H1 (cell line): ENCODE data around the gene LRRC30. TPM values are rescaled to one million over a fixed set of nuclear protein-coding genes. Genes with fewer than 3 reads are reported as not detected.

Experiments
- CTCF ChIA-PET: fragments of 300-600 bp; sonication (Branson Sonifier 250); formaldehyde crosslinking; loops from one replicate; lab custom pipeline; 2021; ENCODE audit not compliant: partially characterized antibody; lab: Charles Lee
- POLR2A ChIA-PET: fragments of 300-600 bp; sonication (Branson Sonifier 250); formaldehyde crosslinking; loops from one replicate; lab custom pipeline; 2021; ENCODE audit warnings: inconsistent platforms; ENCODE audit not compliant: partially characterized antibody; lab: Charles Lee
- DNase-seq, 2 experiments: peaks; one replicate each; pipeline versions ENCODE4 v3.0.0 to v3.0.0-alpha.2; 2010 to 2022; ENCODE audit warnings: low spot score in 2 of 2, low read depth in 1 of 2, mixed read lengths in 1 of 2
- FAIRE-seq: peaks from 2 replicates; lab custom pipeline; 2011; peaks lifted over from hg19 to GRCh38; lab: Jason Lieb, UNC
- H2AFZ ChIP-seq: 2 replicates; pipeline ENCODE4 v1.8.1; 2012; ENCODE audit warnings: low read length, inconsistent platforms
- H2AK5ac ChIP-seq: 2 replicates; pipeline ENCODE4 v1.6.1; 2013; ENCODE audit warnings: low read depth, low read length
- H2BK120ac ChIP-seq: replicated peaks from 2 replicates; pipeline ENCODE3; 2013; ENCODE audit warnings: low read depth, low read length, inconsistent platforms
- H2BK12ac ChIP-seq: 2 replicates; pipeline ENCODE4 v1.6.1; 2013; ENCODE audit warnings: low read depth, low read length
- H2BK15ac ChIP-seq: 2 replicates; pipeline ENCODE4 v1.6.1; 2013; ENCODE audit warnings: low read length
- H2BK20ac ChIP-seq: 2 replicates; pipeline ENCODE4 v1.6.1; 2013; ENCODE audit warnings: low read length
- H2BK5ac ChIP-seq: 2 replicates; pipeline ENCODE4 v1.6.1; 2013; ENCODE audit warnings: low read depth, low read length
- H3K14ac ChIP-seq: 2 replicates; pipeline ENCODE4 v1.6.1; 2013; ENCODE audit warnings: inconsistent platforms; ENCODE audit not compliant: insufficient read length
- H3K18ac ChIP-seq: 2 replicates; pipeline ENCODE4 v1.6.1; 2013; ENCODE audit warnings: low read length; ENCODE audit errors: extremely low read depth
- H3K23ac ChIP-seq: 2 replicates; pipeline ENCODE4 v1.6.1; 2013; ENCODE audit warnings: inconsistent platforms; ENCODE audit not compliant: insufficient read length
- H3K23me2 ChIP-seq: 2 replicates; pipeline ENCODE4 v1.6.1; 2013; ENCODE audit warnings: low read depth, low read length
- H3K27ac ChIP-seq: 2 replicates; pipeline ENCODE4 v1.6.1; 2011; ENCODE audit warnings: low read depth, low read length, inconsistent platforms
- H3K27me3 ChIP-seq, 4 experiments: replicated peaks in 1 of 4; 1 replicate in 1 of 4; 2 replicates in 3 of 4; pipeline versions ENCODE4 v1.6.1 to v1.8.1; 2011 to 2013; ENCODE audit warnings: low read length in 3 of 4, mild to moderate bottlenecking in 3 of 4, inconsistent platforms in 2 of 4, mixed read lengths in 2 of 4, moderate library complexity in 1 of 4; ENCODE audit not compliant: control insufficient read depth in 3 of 4, insufficient read depth in 3 of 4; ENCODE audit errors: extremely low read depth in 1 of 4
- H3K36me3 ChIP-seq, 4 experiments: 2 replicates each; pipeline versions ENCODE4 v1.6.1 to v1.8.1; 2011 to 2013; ENCODE audit warnings: mild to moderate bottlenecking in 4 of 4, low read length in 3 of 4, moderate library complexity in 2 of 4, control low read depth in 1 of 4, inconsistent platforms in 1 of 4; ENCODE audit not compliant: insufficient read depth in 4 of 4, control insufficient read depth in 2 of 4
- H3K4ac ChIP-seq: replicated peaks from 2 replicates; pipeline ENCODE3; 2013; ENCODE audit warnings: low read length, low read depth, mixed read lengths, inconsistent platforms; ENCODE audit not compliant: insufficient read length
- H3K4me1 ChIP-seq, 4 experiments: replicated peaks in 1 of 4; 1 replicate in 1 of 4; 2 replicates in 3 of 4; pipeline versions ENCODE4 v1.6.1 to v1.8.1; 2011 to 2013; ENCODE audit warnings: low read length in 3 of 4, inconsistent platforms in 2 of 4, mixed read lengths in 1 of 4; ENCODE audit not compliant: insufficient read depth in 4 of 4, control insufficient read depth in 3 of 4
- H3K4me2 ChIP-seq, 2 experiments: 2 replicates each; pipeline versions ENCODE4 v1.6.1 to v1.8.1; 2011 to 2013; ENCODE audit warnings: low read depth in 2 of 2, low read length in 2 of 2, control low read depth in 1 of 2, inconsistent platforms in 1 of 2, mild to moderate bottlenecking in 1 of 2; ENCODE audit not compliant: insufficient read depth in 1 of 2
- H3K4me3 ChIP-seq, 4 experiments: fragments of 200-600, 300-600 bp in 1 of 4; sonication (generic), shearing (Covaris generic), sonication (Bioruptor Twin) in 1 of 4; 2 replicates each; pipeline versions ENCODE4 v1.5.1 to v1.8.1; 2011 to 2016; ENCODE audit warnings: low read length in 4 of 4, low read depth in 3 of 4, control low read depth in 2 of 4, inconsistent platforms in 2 of 4, mild to moderate bottlenecking in 2 of 4, mixed read lengths in 1 of 4, moderate library complexity in 1 of 4; ENCODE audit not compliant: insufficient read depth in 2 of 4; ENCODE audit errors: extremely low read depth in 1 of 4
- H3K56ac ChIP-seq: replicated peaks from 2 replicates; pipeline ENCODE3; 2013; ENCODE audit warnings: low read depth, mild to moderate bottlenecking, mixed read lengths, low read length, inconsistent platforms; ENCODE audit not compliant: insufficient read length
- H3K79me1 ChIP-seq: 2 replicates; pipeline ENCODE4 v1.6.1; 2013; ENCODE audit warnings: low read depth, low read length, control low read depth
- H3K79me2 ChIP-seq, 2 experiments: 2 replicates each; pipeline versions ENCODE4 v1.6.1 to v1.8.1; 2012 to 2013; ENCODE audit warnings: low read length in 2 of 2, mild to moderate bottlenecking in 2 of 2, inconsistent platforms in 1 of 2; ENCODE audit not compliant: insufficient read depth in 2 of 2, control insufficient read depth in 1 of 2
- H3K9ac ChIP-seq, 4 experiments: replicated peaks in 1 of 4; 1 replicate in 1 of 4; 2 replicates in 3 of 4; pipeline versions ENCODE4 v1.6.1 to v1.8.1; 2011 to 2013; ENCODE audit warnings: low read depth in 3 of 4, low read length in 3 of 4, control low read depth in 2 of 4, mild to moderate bottlenecking in 2 of 4, moderate library complexity in 2 of 4, inconsistent platforms in 1 of 4; ENCODE audit errors: extremely low read depth in 1 of 4
- H3K9me3 ChIP-seq, 2 experiments: 2 replicates each; pipeline versions ENCODE4 v1.6.1 to v1.8.1; 2012 to 2013; ENCODE audit warnings: mild to moderate bottlenecking in 2 of 2, moderate library complexity in 2 of 2, control low read depth in 1 of 2, inconsistent platforms in 1 of 2, low read depth in 1 of 2, low read length in 1 of 2, mixed read lengths in 1 of 2; ENCODE audit not compliant: insufficient read depth in 2 of 2
- H4K20me1 ChIP-seq, 2 experiments: replicated peaks in 1 of 2; 2 replicates each; pipeline versions ENCODE3 to v1.8.1; 2011 to 2013; ENCODE audit warnings: inconsistent platforms in 2 of 2, low read length in 2 of 2, mild to moderate bottlenecking in 1 of 2; ENCODE audit not compliant: insufficient read depth in 2 of 2, control insufficient read depth in 1 of 2
- H4K5ac ChIP-seq: 2 replicates; pipeline ENCODE4 v1.6.1; 2013; ENCODE audit warnings: low read length, low read depth, mixed read lengths, inconsistent platforms; ENCODE audit not compliant: insufficient read length
- H4K8ac ChIP-seq: 2 replicates; pipeline ENCODE4 v1.8.0; 2013; ENCODE audit warnings: mild to moderate bottlenecking, moderate library complexity, low read length, inconsistent platforms; ENCODE audit not compliant: insufficient read depth; ENCODE audit errors: extremely low read depth
- H4K91ac ChIP-seq: replicated peaks from 2 replicates; pipeline ENCODE3; 2013; ENCODE audit warnings: low read length, mixed read lengths, inconsistent platforms; ENCODE audit not compliant: insufficient read length
- EGR1 ChIP-seq: IDR thresholded peaks from 2 replicates; pipeline ENCODE4 v1.6.1; 2011; ENCODE audit warnings: low read depth, low read length, borderline replicate concordance
- KDM4A ChIP-seq: IDR thresholded peaks from one replicate; pipeline ENCODE4 v1.7.1; 2012; ENCODE audit warnings: low read depth, mild to moderate bottlenecking, moderate library complexity, low read length, inconsistent platforms; ENCODE audit not compliant: severe bottlenecking
- TCF12 ChIP-seq: IDR thresholded peaks from 2 replicates; pipeline ENCODE4 v1.6.1; 2011; ENCODE audit warnings: low read depth, mild to moderate bottlenecking, low read length
- polyA plus RNA-seq, 7 experiments: library from polyadenylated mRNA; depleted of rRNA in 3 of 7; stranded (reverse) in 5 of 7; unstranded in 2 of 7; fragments of >200 nt in 5 of 7; fragments of 200-250 nt in 2 of 7; gene quantifications; 1 replicate in 5 of 7; 2 replicates in 1 of 7; 4 replicates in 1 of 7; pipeline versions ENCODE4 v1.2.1 to v1.2.3, GENCODE V29; 2011 to 2013; ENCODE audit warnings: missing spikeins in 2 of 7, mixed read lengths in 2 of 7
- total RNA-seq: library from RNA; stranded (reverse); fragmentation: NEBNext Ultra II Directional; extraction: Animal tissue kit (Norgen Biotek cat#: 25700); gene quantifications from 2 replicates; pipeline ENCODE4 v1.2.1, GENCODE V29; 2021
- TF ChIP-seq, protein P1 (sequence below): IDR thresholded peaks from 2 replicates; pipeline ENCODE4 v1.6.1; 2011; ENCODE audit warnings: low read length, improper control_type of control experiment

LRRC30 gene
- total and polyA plus RNA-seq, 2 of the 8 experiments (the other 6 are each of a cell fraction or from before 2014, with no cell fraction given), result not detected

DNA sequence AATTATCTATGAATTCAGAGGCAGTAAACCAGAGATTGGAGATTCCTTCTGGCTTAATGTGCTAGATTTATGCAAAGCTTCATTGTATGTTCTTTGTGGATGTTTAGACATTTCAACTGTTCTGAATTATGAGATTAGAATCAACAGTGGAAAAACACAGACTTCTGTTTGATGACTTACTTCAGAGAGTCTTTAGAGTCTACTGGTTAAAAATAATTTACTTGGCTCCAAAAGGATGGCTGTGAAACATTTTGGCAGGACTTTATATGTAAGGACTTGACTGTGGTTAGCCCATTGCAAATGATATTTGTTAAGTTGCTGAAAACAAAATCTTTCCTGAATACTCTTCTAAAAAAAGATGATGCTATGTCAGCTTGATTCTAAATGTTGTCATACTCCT is 25.5 kb upstream of the LRRC30 start:
- H3K18ac ChIP-seq, result no peak overlapping the region
- no peak overlapping the region for H3K4me3 ChIP-seq
- no peak overlapping the region for H3K56ac ChIP-seq
- H3K36me3 ChIP-seq, result no peaks in the 10 kb centered on the region
- H3K79me2 ChIP-seq, result no peaks in the 10 kb centered on the region
- no peak overlapping the region for H3K23ac ChIP-seq
- H2AFZ ChIP-seq, result no peak overlapping the region
- H3K27me3 ChIP-seq, result no peaks in the 10 kb centered on the region
- H3K9me3 ChIP-seq, result no peaks in the 10 kb centered on the region
- H3K4me1 ChIP-seq, result peaks cover 0 to 6% (median under 1%) of the 10 kb centered on the region in 4 experiments; a peak in 2 of 7 replicates
- no peak for TF ChIP-seq EGR1
- TF ChIP-seq TCF12, result no peak
- TF ChIP-seq, protein P1, sequence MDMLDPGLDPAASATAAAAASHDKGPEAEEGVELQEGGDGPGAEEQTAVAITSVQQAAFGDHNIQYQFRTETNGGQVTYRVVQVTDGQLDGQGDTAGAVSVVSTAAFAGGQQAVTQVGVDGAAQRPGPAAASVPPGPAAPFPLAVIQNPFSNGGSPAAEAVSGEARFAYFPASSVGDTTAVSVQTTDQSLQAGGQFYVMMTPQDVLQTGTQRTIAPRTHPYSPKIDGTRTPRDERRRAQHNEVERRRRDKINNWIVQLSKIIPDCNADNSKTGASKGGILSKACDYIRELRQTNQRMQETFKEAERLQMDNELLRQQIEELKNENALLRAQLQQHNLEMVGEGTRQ, result no peak
- TF ChIP-seq KDM4A, result no peak
- TF ChIP-seq, all 59 proteins: peak for 0
- DNase-seq, result no peak
- Histone ChIP-seq H3K79me1 (no peaks in the 10 kb centered on the region), H2BK5ac (no peak overlapping the region), H4K5ac (no peak overlapping the region), H2BK12ac (no peak overlapping the region), H4K20me1 (no peaks in the 10 kb centered on the region), H4K91ac (no peak overlapping the region), H3K14ac (no peak overlapping the region), H3K27ac (no peak overlapping the region), H2BK15ac (no peak overlapping the region), H3K4ac (no peak overlapping the region), H2BK20ac (no peak overlapping the region), H3K23me2 (no peaks in the 10 kb centered on the region), H4K8ac (no peak overlapping the region), H2AK5ac (no peak overlapping the region), H2BK120ac (no peak overlapping the region), H3K9ac (no peak overlapping the region), H3K4me2 (no peak overlapping the region)
- POLR2A ChIA-PET, result no interaction called here
- no peak for FAIRE-seq
- CTCF ChIA-PET, result interaction anchor here (0.5 to 1.8 kb wide), 2 partner anchors 9 to 392 kb away, joined by 4 to 5 read pairs; no protein-coding TSS in a partner anchor
